GM21526 (cell line): ENCODE measurements around the gene CACNA2D2.

Source experiments
- ATAC-seq: cut with Tn5 transposase; IDR thresholded peaks from one replicate; pipeline ENCODE4 v1.9.1; 2021; ENCODE audit warnings: moderate library complexity; ENCODE audit not compliant: unreplicated experiment, low FRiP score

CACNA2D2 gene

DNA sequence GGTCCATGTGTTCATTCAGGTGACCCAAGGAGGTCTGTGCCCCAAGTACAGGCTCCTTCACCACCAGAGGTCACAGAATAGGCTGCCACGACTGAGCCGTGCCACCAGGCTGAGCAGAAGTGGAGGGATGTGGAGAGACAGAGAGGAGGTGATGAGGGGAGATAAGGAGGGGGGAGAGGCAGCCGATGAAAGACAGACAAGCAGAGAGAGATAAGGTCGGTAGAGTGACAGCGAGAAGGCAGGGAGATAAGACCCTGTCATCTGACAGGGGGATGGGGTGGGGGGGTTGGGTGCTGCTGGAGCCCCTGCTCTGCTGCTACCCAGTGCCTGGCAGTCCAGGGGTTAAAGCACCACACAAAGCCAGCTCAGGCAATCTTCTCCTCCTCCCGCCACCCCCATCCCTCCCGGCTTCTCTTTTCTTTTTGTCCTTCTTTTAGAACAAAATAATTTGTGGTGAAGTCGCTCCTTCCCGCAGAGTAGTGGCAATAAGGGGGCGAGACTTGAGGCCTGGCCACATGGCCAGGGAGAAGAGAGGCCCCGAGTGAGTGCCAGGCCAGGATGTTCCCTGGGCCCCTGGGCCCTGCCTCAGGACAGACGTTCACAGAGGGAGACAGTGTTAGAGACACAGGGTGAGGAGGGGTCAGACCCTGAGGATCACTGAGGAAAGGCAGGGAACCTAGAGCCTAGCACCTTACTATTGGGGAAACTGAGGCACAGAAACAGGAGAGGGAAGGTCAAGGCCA is 67.9 kb downstream of the CACNA2D2 start:
- ATAC-seq = no peak

DNA sequence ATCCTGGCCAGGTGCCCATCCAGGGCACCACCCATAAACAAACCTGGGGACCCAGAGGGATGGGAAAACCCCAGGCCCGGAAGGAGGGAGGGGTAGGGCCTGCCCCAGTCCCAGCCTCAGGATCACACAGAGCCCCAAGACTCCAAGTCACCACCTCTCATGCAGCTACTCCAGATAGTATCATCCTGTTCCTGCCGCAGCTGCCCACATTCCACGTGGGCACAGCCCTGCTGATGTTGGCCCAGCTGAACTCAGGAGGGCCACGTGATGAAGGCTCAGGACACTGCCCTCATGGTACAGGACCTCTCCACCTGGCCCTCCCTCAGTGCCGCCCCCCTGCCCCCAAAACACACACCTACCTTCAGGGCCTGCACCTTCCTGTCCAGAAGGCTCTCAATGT is 69.5 kb downstream of the CACNA2D2 start:
- no peak for ATAC-seq

DNA sequence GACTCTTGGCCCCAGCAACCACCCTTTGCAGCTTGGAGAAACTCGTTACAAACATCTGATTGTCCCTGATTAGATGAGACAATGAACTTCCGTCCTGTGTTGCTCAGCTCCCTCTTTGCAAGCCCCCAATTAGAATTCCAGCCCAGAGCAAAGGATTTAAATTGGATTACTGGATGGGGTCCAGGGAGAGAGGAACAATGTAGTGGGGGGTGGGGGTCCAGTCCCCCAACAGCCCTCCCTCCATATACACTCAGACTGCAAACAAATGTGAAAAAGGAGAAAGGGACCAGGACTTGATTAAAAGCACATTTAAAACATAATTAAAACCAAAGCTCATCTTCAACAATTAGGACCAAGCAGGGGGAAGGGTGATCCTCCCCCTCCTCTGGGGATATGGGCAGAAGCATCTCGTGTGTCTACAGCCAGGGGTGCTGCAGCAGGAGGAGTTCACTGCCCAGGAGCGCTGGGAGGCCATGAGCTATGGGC is 72.4 kb downstream of the CACNA2D2 start:
- no peak for ATAC-seq

DNA sequence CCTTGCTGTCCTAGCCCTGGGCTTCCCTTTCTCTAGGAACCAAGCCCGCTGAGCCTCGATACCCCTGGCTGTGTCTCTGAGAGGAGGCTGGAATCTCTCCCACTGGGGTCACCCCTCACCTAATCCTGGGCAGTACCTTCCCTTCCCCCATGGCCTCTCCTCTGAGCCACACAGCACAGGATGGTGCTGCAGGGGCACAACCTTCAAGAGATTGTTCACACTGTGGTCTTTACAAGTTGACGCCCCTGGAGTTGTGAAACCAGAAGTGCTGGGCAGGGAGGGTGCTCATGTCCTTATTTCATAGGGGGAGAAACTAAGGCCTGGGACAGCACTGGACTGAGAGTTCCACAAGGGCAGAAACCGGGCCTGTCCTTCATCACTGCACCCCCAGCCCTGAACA is 73.2 kb downstream of the CACNA2D2 start:
- no peak for ATAC-seq

DNA sequence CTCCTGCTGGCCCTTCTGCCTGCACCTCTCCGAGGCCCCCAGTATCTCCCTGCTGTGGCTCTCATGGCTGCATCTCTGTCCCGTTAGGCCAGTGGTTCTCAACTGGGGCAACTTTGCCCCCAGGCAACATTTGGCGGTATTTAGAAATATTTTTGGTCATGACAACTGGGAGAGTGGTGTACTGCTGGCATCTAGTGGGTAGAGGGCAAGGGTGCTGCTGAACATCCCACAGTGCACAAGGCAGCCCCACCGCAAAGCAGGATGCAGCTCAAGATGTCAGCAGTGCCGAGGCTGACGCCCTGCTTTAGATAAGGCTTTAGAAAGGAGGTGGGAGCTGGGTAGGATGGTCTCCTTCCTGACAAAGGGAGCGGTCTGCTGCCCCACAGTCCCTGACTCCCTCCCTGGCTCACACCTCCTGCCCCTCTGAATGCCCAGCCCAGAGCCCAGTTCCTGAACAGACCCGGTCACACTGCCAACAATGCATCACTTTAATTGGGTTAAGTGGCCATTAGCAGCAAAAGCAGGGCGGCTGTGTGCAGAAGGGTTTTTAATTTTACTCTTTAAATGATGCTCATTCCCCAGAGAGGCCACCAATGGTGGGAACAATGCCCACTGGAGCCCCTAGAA is 75.3 kb downstream of the CACNA2D2 start:
- ATAC-seq = no peak

DNA sequence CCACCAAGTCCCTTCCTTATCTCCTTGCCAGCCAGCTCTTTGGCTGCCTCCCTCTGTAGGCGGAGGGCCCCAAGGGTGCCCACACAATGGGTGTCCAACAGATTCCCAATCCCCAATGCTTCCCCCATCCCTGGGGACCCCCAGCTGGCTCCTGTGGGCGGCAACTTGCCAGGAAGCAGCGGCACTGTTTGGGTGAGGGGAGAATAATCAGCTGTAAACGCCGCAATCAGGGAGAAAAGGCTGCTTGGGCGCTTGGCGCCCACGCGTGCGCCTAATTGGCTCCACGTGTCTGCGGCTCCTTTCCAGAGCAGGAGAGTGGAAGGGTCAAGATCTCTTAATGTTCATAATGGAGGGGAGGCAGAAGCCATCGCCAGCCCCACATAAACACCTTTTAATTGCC is 76.2 kb downstream of the CACNA2D2 start:
- ATAC-seq = no peak

DNA sequence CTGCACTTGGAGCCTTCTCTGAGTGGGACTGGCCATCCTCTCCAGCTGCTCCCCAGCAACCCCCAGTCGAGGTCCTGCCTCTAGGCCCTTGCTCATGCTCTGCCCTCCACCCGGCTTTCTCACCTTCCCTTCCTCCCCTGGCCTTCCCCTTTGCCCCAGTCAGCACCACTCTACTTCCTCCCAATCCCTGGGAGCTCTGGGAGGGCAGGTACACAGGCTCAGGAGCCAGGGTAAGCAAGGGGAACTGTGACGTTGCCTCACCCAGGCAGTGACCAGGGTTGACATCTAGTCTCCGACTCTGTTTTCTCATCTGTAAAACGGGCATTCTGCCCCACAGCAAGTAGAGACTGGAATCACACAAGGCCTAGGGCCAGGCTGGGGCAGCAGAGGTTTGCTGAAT is 77.5 kb downstream of the CACNA2D2 start:
- ATAC-seq = no peak

DNA sequence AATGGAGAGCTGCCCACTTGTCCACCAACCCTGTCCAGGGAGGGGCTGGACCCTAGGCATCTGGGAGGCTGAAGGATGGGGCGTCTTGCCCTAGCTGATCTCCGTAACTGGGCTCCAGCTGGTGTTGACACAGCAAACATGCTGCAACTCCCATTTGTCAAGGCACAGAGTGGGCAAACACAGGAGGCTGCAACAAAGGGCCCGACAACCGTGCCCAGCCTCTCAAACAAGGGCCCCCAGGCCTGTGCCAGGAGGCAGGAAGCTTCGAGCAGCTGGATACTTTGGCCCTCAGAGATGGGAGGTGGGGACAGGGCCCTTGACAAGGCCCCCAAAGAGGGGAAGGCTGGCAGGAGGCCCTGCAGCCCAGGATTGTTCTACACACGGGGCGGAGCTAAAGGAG is 79.9 kb downstream of the CACNA2D2 start:
- ATAC-seq = no peak

DNA sequence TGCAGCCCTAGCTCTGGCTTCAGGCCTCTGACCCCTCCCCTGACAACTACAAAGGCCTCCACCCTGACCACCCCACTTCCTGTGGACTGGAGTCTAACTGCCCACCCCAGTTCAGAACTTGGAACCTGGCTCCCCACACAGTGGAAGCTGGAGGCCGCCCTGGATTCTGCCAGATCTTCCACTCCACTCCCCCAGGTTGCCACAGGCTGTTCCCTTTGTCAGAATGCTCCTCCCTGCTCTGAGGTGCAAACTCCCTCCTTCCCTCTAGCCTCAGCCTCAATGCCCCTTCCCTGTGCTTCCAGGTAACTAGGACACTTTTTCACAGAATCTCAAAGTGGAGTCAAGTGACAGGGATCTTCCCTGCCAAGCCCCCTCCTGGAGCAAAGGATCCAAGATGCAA is 81.3 kb downstream of the CACNA2D2 start:
- no peak for ATAC-seq

DNA sequence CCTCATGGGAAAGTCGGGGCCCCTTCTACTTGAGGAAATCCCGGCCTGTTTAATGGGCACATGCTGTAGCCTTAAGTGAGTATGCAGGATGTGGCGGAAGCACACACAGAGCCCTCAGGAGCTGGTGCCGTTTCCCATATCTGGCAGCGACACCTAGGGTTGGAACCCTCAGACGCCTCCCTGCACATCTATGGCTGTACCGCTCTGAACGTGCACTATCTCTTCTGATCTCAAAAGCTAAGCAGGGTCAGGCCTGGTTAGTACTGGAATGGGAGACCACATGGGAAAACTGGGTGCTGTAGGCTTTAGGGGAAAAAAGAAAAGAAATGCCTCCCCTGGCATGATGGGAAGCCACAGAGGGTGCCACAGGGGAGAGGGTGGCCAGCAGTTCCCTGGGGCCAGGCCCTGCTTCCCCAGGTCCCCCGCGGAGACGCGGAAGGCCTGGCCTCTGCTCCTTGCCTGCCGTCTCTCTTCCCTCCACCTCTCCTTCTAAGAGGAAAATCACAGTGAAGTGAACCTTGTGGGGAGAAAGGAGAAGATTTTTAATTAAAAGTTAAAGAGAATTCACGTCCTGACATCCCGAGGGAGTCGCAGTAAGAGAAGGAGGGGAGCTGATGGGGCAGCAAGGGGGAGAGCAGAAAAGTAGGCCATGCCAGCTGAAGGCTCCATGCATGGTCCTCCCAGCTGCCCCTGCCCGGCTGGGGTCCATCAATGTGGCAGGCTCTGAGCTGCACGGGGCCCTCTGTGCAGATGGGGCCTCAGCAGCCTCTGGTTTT is 83.7 kb downstream of the CACNA2D2 start:
- no peak for ATAC-seq

DNA sequence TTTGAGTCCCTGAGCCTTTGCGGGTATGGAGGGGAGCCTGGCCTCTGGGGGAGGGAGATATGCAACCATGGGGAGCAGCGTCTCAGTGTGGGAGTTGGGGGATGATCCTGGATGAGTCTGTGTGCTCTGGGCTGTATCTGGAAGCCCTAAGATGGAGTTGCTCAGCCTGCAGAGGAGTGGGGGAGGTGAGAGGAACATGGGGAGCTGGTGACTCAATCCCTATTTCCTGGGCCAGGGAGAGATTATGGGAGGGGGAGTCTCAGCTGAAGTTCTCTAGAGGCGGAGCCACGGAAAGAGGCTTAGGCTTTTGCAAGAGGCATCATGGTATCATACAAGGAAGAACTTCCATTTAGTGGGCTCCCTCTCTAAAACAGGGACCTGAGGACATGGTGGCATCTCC is 84.6 kb downstream of the CACNA2D2 start:
- no peak for ATAC-seq

DNA sequence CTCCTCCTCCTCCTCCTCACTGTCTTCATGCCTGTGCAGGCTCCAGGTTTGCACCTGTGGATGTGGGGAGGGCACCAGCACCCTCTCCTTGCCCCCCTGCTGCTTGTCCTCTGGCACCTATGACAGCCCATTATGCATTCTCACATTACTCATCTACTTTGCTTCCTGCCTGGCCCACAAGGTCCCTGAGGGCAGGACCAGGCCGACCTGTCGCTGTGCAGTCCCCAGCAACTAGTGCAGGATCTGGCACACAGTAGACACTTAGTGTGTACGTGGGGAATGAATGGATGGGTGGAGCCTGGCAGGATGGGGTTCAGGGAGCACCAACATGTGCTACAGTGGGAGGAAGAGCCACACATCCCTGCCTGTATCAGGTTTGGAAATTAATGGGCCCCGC is 85.8 kb downstream of the CACNA2D2 start:
- ATAC-seq = no peak

DNA sequence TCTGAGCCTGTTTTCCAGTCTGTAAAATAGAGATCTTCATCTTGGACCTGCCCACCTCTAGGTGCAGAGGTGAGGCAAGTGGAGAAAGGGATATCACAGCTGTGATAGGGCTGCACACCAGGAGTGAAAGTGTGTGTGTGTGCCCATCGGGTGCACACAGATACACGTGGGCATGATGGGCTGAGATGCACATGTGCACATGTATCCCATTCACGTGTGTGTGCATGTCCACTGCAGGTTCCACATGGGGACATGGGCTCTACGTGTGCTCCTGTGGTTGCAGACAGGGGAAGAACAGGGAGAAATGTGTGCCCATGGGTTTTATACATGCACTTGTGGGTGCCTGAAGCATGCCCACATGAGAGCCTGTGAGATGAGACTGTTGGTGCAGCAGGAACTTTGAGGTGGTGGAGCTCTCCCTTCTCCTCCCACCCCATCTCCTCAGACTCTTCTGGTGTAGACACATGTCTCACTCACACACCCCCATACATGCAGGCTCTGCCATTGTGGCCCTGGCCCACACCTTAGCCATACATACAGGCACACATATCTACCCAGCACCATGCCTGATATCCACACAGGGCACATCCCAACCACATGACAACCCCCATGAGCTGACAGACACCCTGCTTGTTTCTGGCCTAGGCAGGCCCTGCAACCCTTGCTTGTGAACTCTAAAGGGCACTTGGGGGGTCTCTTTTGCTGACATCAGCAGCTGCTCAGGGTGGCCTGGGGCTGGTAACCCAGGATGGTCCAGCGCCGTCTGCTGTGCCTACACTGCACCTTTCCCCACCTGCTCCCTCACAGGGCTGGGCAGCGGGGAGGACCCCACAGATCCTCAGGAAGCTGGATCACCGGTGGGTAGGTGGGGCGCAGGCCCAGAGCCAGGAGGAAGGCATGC is 86.4 kb downstream of the CACNA2D2 start:
- ATAC-seq = no peak

DNA sequence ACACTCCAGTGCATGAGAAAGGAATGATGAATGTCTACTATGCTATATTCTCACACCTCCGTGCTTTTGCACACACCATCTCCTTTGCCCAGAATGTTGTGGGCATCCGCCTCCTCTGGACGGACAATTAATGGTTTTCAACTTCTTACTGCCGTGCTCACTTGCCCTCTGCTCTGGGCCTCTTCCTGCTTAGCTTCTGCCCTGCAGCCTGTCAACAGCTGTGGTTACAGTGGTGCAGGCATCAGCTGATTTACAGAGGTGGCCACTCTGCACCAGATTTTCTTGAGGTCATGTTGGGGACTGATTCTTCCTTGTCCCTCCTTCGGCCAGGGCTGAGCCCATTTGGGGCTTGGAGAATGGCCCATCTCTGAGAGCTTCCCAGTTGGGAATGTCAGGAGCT is 87.6 kb downstream of the CACNA2D2 start:
- no peak for ATAC-seq

DNA sequence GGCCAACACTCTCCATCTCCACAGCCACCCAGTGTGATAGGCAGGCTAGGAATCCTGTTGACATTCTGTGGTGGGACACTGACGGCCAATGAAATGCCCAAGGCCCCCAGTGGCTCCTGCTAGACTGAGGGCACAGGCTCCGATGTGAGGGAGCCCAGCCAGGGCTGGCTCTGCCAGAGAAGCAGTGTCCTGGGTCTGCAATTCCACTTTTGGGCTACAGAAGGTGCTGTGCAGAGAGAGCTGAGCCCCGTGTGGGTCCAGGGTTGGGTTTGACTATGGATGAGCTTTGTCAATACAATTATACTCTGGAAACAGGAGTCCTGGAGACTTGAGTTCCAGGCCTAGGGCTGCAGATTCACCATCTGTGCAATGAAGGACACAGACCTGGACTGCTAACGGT is 88.4 kb downstream of the CACNA2D2 start:
- no peak for ATAC-seq

DNA sequence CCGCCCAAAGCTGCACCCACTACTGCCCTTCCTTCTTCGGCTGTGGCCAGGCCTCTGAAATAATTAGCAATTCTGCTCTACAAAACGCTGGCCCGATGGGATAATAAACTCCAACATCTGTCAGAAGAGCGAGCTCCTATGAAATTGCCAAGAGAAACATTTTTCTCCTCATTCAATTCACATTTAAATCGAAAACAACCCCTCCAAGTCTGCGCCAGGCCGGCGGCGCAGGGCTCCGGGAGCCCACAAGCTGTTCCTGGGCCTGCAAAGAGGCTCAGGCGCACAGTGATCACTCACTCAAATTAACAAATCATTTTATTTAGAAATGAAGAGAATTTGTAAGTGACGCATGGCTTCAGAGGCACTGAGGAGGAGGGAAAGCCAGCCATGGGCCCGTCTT is 88.8 kb downstream of the CACNA2D2 start:
- ATAC-seq = no peak

DNA sequence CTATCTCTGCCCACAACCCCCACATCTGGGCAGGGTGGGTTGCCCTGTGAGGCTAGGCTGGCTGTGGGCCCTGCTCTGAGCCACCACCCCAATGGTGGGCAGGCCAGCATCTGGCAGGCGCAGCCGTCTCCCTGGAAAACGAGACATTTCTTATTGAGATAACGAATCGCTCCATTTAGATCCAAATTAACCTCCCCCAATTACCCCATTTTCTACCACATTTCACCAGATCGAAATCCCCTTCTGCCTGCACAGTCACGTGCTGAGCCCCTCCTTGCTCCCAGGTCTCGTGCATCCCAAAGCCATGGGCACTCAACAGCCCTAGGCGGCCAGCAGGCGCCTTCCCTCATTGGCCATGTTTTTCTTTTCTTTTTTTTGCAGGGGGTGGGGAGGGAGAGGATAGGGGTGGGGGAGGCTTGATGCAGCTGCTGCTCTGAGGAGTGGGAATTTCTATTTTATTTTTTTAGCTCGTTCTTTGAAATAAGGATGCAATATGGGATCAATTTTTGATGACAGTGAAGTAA is 91.1 kb downstream of the CACNA2D2 start:
- no peak for ATAC-seq

DNA sequence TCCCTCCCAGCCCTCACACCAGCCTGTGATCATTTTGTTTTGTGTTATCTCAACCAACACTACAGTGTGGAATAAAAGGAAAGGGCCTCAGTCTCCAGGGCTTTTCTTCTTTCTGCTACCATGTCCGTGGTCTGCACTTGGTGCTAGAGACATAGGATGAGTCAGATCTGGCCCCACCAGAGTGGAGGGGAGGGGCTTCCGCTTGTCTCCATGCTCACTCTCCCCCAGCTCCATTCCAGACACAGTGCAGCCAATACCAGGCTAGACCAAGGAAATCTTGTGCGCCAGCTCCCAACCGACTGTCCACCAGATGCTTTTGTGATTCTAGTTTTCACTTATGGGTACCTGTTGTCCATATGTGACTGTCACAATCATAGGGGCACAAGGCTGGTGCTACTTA is 92.2 kb downstream of the CACNA2D2 start:
- no peak for ATAC-seq

DNA sequence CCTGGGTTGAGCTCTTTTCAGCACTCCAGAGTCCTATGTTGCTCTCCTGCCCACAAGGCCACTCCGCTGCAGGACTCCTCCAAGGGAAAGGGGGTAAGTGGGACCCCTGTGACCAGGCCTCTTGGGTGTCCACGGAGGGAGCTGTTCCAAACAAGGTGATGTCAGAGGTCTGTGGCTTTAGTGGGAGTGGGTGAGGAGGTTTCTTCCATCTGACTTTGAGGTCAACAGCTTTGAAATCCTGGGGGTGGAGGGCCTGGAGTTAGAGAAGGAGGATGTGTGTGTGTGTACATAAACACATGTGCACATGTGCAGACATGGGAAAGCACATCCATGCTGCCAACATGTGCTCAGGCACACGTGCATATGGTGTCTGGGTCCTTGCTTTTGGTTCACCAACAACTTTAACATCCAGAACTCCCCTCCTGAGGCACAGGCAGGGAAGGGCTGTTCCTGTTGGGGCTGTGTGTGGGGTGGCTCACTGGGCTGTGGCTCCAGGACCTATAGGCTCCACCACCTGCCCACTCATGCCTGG is 92.8 kb downstream of the CACNA2D2 start:
- no peak for ATAC-seq

DNA sequence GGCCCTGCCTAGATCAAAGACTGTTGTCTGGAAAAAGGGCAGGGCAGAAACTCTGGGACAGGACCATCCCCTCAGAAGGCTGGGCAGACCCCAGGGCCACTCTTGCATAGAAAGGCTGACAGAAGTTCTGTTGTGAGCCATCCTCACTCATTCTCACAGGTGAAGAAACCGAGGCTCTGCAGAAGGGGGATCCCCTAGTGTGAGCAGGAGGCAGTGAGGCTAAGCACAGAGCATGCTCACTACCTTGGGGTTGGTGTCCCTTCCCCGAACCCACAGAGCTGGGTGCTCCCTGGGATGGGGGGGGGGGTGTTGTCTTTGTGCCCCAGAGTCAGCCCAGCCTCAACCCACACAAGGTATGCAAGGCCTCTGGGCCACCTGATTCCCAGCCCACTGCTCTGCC is 93.2 kb downstream of the CACNA2D2 start:
- no peak for ATAC-seq
